Measurements from ENCODE around the gene WDR7.

The WDR7 gene

DNA sequence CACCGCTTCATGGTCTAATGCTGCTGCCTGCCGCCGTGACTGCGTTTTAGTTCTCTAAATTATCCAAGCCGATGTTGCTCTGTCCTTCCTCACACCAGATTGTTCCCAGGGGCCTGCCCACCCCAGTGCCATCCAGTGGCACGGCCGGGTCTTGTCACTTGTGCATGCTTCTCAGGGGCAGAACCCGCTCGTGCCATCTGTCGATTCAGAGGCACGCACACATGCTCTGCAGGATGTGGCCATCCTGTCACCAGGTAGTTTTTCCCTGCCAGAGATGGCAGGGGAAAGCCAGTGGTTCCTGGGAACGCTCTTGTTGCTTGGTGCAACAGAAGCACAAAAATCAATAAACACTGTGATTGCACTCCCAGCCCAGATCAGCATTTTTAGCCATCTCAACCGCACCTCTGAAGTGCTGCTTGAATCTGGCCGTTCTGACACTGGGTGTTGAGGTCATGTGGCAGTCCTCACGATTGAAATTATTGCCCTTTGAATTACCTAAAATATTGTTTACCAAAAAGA is 376.1 kb downstream of the WDR7 start:
- H3K4me1 ChIP-seq (ENCODE audit: control insufficient read depth in 1 of 2, insufficient read depth in 2 of 2, low read length in 2 of 2) = peaks cover 0 to 4% of the 10 kb centered on the region in 2 donors
- H3K9ac ChIP-seq (ENCODE audit: low read depth in 1 of 2, low read length in 2 of 2) = no peak overlapping the region
- H3K36me3 ChIP-seq (ENCODE audit: control insufficient read depth in 1 of 2, insufficient read depth in 2 of 2, low read length in 2 of 2) = peaks cover 6 to 17% of the 10 kb centered on the region in 2 donors
- no peaks in the 10 kb centered on the region for H3K9me3 ChIP-seq (ENCODE audit: control insufficient read depth in 1 of 2, low read length in 2 of 2)
- H3K4me3 ChIP-seq (ENCODE audit: low read depth in 1 of 2, low read length in 2 of 2) = no peak overlapping the region
- H3K27ac ChIP-seq (ENCODE audit: low read depth, low read length) = no peak overlapping the region
- no peaks in the 10 kb centered on the region for H3K27me3 ChIP-seq (ENCODE audit: control insufficient read depth in 1 of 2, insufficient read depth in 2 of 2, low read length in 2 of 2)

- no peak overlapping the region for H3K27ac ChIP-seq (ENCODE audit: low read depth, low read length)
- no peak overlapping the region for H3K4me3 ChIP-seq (ENCODE audit: low read depth in 1 of 2, low read length in 2 of 2)
- H3K4me1 ChIP-seq (ENCODE audit: control insufficient read depth in 1 of 2, insufficient read depth in 2 of 2, low read length in 2 of 2) = peaks cover 0 to 4% of the 10 kb centered on the region in 2 donors
- no peaks in the 10 kb centered on the region for H3K9me3 ChIP-seq (ENCODE audit: control insufficient read depth in 1 of 2, low read length in 2 of 2)
- H3K9ac ChIP-seq (ENCODE audit: low read depth in 1 of 2, low read length in 2 of 2) = no peak overlapping the region
- peaks cover 6 to 13% of the 10 kb centered on the region in 2 donors for H3K36me3 ChIP-seq (ENCODE audit: control insufficient read depth in 1 of 2, insufficient read depth in 2 of 2, low read length in 2 of 2)
- H3K27me3 ChIP-seq (ENCODE audit: control insufficient read depth in 1 of 2, insufficient read depth in 2 of 2, low read length in 2 of 2) = no peaks in the 10 kb centered on the region
These were observed 378.6 kb downstream of the WDR7 start for GRCh38 chr18:57029761-57030160.

DNA sequence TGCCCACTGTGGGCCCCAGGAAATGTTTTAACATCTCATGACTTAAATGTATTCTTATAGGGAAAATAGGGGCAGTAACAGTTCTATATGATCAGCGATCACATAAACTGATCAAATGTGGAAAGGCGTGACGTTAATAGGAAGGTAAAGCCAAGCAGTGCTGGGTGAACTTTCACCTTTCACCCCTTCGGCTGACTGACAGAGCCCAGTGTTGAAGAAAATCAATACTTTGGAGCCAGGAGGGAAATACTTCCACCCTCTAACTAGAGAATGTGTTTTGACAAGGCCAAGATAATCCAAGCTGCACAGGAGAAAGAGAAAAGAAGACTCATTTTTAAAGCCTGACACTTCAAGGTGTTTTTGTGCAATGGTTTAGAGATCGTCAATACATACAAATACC is 379.3 kb downstream of the WDR7 start:
- Histone ChIP-seq H3K4me1 (ENCODE audit: control insufficient read depth in 1 of 2, insufficient read depth in 2 of 2, low read length in 2 of 2) (peaks cover 0 to 4% of the 10 kb centered on the region in 2 donors), H3K4me3 (ENCODE audit: low read depth in 1 of 2, low read length in 2 of 2) (no peak overlapping the region), H3K27ac (ENCODE audit: low read depth, low read length) (no peak overlapping the region), H3K36me3 (ENCODE audit: control insufficient read depth in 1 of 2, insufficient read depth in 2 of 2, low read length in 2 of 2) (peaks cover 6 to 13% of the 10 kb centered on the region in 2 donors), H3K9me3 (ENCODE audit: control insufficient read depth in 1 of 2, low read length in 2 of 2) (no peaks in the 10 kb centered on the region), H3K27me3 (ENCODE audit: control insufficient read depth in 1 of 2, insufficient read depth in 2 of 2, low read length in 2 of 2) (no peaks in the 10 kb centered on the region), H3K9ac (ENCODE audit: low read depth in 1 of 2, low read length in 2 of 2) (no peak overlapping the region)

DNA sequence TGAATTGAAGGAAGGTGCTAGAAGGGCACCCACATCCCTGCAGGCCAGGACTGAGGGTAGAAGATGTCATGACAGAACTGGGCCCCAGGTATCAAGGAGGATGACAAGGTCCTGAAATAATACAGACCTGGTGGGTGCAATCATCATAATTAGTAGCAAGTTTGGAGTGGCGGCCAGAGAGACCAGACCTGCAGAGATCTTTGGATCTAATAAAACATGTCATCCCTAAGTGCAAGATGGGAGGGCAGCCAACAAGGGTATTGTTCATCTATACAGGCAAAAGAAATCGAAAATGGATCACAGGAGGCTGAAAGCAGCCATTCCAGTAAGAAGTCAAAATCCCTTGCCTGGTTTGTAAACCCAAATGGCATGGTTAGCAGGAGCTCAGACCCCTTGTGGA is 384.4 kb downstream of the WDR7 start:
- Histone ChIP-seq H3K27ac (ENCODE audit: low read depth, low read length) (no peak overlapping the region), H3K9me3 (ENCODE audit: control insufficient read depth in 1 of 2, low read length in 2 of 2) (no peaks in the 10 kb centered on the region), H3K9ac (ENCODE audit: low read depth in 1 of 2, low read length in 2 of 2) (no peak overlapping the region), H3K36me3 (ENCODE audit: control insufficient read depth in 1 of 2, insufficient read depth in 2 of 2, low read length in 2 of 2) (no peaks in the 10 kb centered on the region), H3K4me3 (ENCODE audit: low read depth in 1 of 2, low read length in 2 of 2) (no peak overlapping the region), H3K27me3 (ENCODE audit: control insufficient read depth in 1 of 2, insufficient read depth in 2 of 2, low read length in 2 of 2) (no peaks in the 10 kb centered on the region), H3K4me1 (ENCODE audit: control insufficient read depth in 1 of 2, insufficient read depth in 2 of 2, low read length in 2 of 2) (no peaks in the 10 kb centered on the region)

GRCh38 chr18:57038395-57038794 is 387.2 kb downstream of the WDR7 start:
- no peak overlapping the region for H3K4me3 ChIP-seq (ENCODE audit: low read depth in 1 of 2, low read length in 2 of 2)
- no peaks in the 10 kb centered on the region for H3K4me1 ChIP-seq (ENCODE audit: control insufficient read depth in 1 of 2, insufficient read depth in 2 of 2, low read length in 2 of 2)
- no peaks in the 10 kb centered on the region for H3K27me3 ChIP-seq (ENCODE audit: control insufficient read depth in 1 of 2, insufficient read depth in 2 of 2, low read length in 2 of 2)
- no peaks in the 10 kb centered on the region for H3K9me3 ChIP-seq (ENCODE audit: control insufficient read depth in 1 of 2, low read length in 2 of 2)
- H3K27ac ChIP-seq (ENCODE audit: low read depth, low read length) = no peak overlapping the region
- no peak overlapping the region for H3K9ac ChIP-seq (ENCODE audit: low read depth in 1 of 2, low read length in 2 of 2)
- H3K36me3 ChIP-seq (ENCODE audit: control insufficient read depth in 1 of 2, insufficient read depth in 2 of 2, low read length in 2 of 2) = no peaks in the 10 kb centered on the region

DNA sequence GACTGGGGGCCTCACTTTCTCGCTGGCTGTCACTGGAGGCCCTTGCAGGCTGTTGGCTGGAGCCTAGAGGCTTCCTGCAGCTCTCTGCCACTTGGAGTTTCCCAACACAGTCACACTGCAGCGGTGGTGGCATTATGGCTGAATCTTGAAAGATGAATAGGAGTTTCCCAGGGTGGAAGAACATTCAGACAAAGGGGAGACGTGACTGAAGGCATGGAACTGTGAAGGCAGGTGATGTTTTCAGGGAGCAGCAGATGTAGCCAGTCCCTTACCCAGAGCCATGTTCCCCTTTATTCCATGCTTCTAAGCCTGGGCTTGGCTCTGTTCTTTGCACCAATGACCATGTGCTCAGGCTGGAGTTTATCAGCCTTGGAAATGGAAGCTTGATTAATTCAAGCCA is 389.0 kb downstream of the WDR7 start:
- no peak overlapping the region for H3K4me3 ChIP-seq (ENCODE audit: low read depth in 1 of 2, low read length in 2 of 2)
- H3K27me3 ChIP-seq (ENCODE audit: control insufficient read depth in 1 of 2, insufficient read depth in 2 of 2, low read length in 2 of 2) = no peaks in the 10 kb centered on the region
- no peak overlapping the region for H3K9ac ChIP-seq (ENCODE audit: low read depth in 1 of 2, low read length in 2 of 2)
- H3K27ac ChIP-seq (ENCODE audit: low read depth, low read length) = no peak overlapping the region
- no peaks in the 10 kb centered on the region for H3K36me3 ChIP-seq (ENCODE audit: control insufficient read depth in 1 of 2, insufficient read depth in 2 of 2, low read length in 2 of 2)
- H3K4me1 ChIP-seq (ENCODE audit: control insufficient read depth in 1 of 2, insufficient read depth in 2 of 2, low read length in 2 of 2) = no peaks in the 10 kb centered on the region
- no peaks in the 10 kb centered on the region for H3K9me3 ChIP-seq (ENCODE audit: control insufficient read depth in 1 of 2, low read length in 2 of 2)

DNA sequence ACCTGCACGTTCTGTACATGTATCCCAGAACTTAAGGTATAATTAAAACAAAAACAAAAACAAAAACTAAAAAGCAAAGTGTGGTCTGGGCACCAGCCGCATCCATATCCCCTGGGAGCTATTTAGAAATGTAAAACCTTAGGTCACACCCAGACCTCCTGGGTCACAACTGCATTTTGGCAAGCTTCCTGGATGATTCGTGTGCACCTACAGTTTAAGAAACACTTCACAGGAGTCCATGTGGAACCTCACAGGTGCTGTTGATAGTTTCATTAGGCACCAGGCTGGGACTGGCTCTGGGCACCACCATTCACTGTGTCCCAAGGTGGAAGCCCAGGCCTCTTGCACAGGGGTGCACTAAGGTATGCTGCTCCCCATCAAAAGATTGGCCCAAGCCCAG is 392.1 kb downstream of the WDR7 start:
- H3K4me3 ChIP-seq (ENCODE audit: low read depth in 1 of 2, low read length in 2 of 2) = no peak overlapping the region
- H3K36me3 ChIP-seq (ENCODE audit: control insufficient read depth in 1 of 2, insufficient read depth in 2 of 2, low read length in 2 of 2) = no peaks in the 10 kb centered on the region
- H3K27me3 ChIP-seq (ENCODE audit: control insufficient read depth in 1 of 2, insufficient read depth in 2 of 2, low read length in 2 of 2) = no peaks in the 10 kb centered on the region
- H3K9me3 ChIP-seq (ENCODE audit: control insufficient read depth in 1 of 2, low read length in 2 of 2) = no peaks in the 10 kb centered on the region
- H3K27ac ChIP-seq (ENCODE audit: low read depth, low read length) = no peak overlapping the region
- H3K9ac ChIP-seq (ENCODE audit: low read depth in 1 of 2, low read length in 2 of 2) = no peak overlapping the region
- no peaks in the 10 kb centered on the region for H3K4me1 ChIP-seq (ENCODE audit: control insufficient read depth in 1 of 2, insufficient read depth in 2 of 2, low read length in 2 of 2)

GRCh38 chr18:57048351-57048750 is 397.2 kb downstream of the WDR7 start:
- H3K9ac ChIP-seq (ENCODE audit: low read depth in 1 of 2, low read length in 2 of 2) = no peak overlapping the region
- peaks cover 28 to 31% of the 10 kb centered on the region in 2 donors for H3K4me1 ChIP-seq (ENCODE audit: control insufficient read depth in 1 of 2, insufficient read depth in 2 of 2, low read length in 2 of 2)
- no peaks in the 10 kb centered on the region for H3K36me3 ChIP-seq (ENCODE audit: control insufficient read depth in 1 of 2, insufficient read depth in 2 of 2, low read length in 2 of 2)
- H3K27ac ChIP-seq (ENCODE audit: low read depth, low read length) = no peak overlapping the region
- H3K27me3 ChIP-seq (ENCODE audit: control insufficient read depth in 1 of 2, insufficient read depth in 2 of 2, low read length in 2 of 2) = no peaks in the 10 kb centered on the region
- H3K4me3 ChIP-seq (ENCODE audit: low read depth in 1 of 2, low read length in 2 of 2) = no peak overlapping the region
- no peaks in the 10 kb centered on the region for H3K9me3 ChIP-seq (ENCODE audit: control insufficient read depth in 1 of 2, low read length in 2 of 2)

- Histone ChIP-seq H3K36me3 (ENCODE audit: control insufficient read depth in 1 of 2, insufficient read depth in 2 of 2, low read length in 2 of 2) (no peaks in the 10 kb centered on the region), H3K27me3 (ENCODE audit: control insufficient read depth in 1 of 2, insufficient read depth in 2 of 2, low read length in 2 of 2) (no peaks in the 10 kb centered on the region), H3K9ac (ENCODE audit: low read depth in 1 of 2, low read length in 2 of 2) (no peak overlapping the region), H3K9me3 (ENCODE audit: control insufficient read depth in 1 of 2, low read length in 2 of 2) (no peaks in the 10 kb centered on the region), H3K4me3 (ENCODE audit: low read depth in 1 of 2, low read length in 2 of 2) (no peak overlapping the region), H3K4me1 (ENCODE audit: control insufficient read depth in 1 of 2, insufficient read depth in 2 of 2, low read length in 2 of 2) (peaks cover 28 to 31% of the 10 kb centered on the region in 2 donors), H3K27ac (ENCODE audit: low read depth, low read length) (no peak overlapping the region)
These were observed 397.7 kb downstream of the WDR7 start for GRCh38 chr18:57048859-57049258.

DNA sequence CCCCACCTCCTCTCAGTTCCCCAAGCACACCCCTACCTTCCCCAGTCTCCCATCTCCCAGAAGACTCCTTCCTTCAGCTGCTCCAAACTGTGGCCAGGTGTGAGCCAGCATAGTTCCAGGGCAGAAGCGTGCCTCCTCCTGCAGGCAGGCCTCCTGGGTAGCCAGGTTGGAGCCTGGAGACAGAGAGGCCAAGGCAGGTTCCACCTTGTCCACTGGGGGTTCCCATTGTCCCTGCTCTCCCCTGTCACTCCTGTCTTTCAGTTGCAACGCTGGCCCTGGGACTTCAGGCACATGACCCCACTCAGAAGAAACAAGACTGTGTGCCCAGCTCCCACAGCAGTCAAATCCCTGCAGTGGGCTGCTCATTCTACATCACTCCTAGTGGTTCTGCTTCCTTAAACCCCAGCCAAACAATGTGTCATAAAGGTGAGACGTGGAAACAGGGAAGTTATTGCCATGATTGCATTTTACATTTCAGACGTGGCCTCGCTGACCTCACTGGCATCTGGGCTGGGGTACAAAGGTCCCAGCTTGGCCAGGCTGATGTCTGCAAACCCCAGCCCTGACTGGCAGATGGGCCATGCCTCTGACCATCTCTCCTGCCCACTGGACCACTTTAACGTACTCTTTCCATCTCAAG is 399.3 kb downstream of the WDR7 start:
- Histone ChIP-seq H3K9ac (ENCODE audit: low read depth in 1 of 2, low read length in 2 of 2) (no peak overlapping the region), H3K27ac (ENCODE audit: low read depth, low read length) (peak overlapping the region; percentile 41), H3K9me3 (ENCODE audit: control insufficient read depth in 1 of 2, low read length in 2 of 2) (no peaks in the 10 kb centered on the region), H3K36me3 (ENCODE audit: control insufficient read depth in 1 of 2, insufficient read depth in 2 of 2, low read length in 2 of 2) (no peaks in the 10 kb centered on the region), H3K27me3 (ENCODE audit: control insufficient read depth in 1 of 2, insufficient read depth in 2 of 2, low read length in 2 of 2) (no peaks in the 10 kb centered on the region), H3K4me1 (ENCODE audit: control insufficient read depth in 1 of 2, insufficient read depth in 2 of 2, low read length in 2 of 2) (peaks cover 28 to 31% of the 10 kb centered on the region in 2 donors), H3K4me3 (ENCODE audit: low read depth in 1 of 2, low read length in 2 of 2) (peak overlapping the region in 1 of 2 donors; percentile 25)
